ENCODE results near the gene SLAMF7.
"Not testable (repeated sequence)": the region's sequence is repeated elsewhere in the genome, so short reads cannot be mapped to it uniquely, and the experiment has no call there.

SLAMF7 gene

DNA sequence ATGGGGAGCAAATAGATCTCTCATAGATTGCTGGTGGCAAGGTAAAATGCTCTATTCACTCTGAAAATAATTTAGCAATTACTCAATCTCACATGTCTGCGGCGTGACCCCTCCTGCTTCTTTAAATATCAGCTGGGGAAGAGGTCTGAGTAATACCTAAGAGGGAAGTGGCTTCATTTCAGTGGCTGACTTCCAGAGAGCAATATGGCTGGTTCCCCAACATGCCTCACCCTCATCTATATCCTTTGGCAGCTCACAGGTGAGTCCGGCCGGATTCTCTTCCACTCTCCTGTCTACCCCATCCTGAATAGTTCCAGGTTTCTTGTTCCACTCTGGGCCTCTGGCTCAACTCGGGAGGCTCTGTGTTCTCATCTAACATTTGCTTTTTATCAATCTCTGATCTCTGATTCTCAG, at the start of gene SLAMF7:
TSS of gene SLAMF7 (plus strand) at position 150 of the 414 bp plus-strand sequence. CDS start at position 205, 55 bp downstream.
- FAIRE-seq: no peak

DNA sequence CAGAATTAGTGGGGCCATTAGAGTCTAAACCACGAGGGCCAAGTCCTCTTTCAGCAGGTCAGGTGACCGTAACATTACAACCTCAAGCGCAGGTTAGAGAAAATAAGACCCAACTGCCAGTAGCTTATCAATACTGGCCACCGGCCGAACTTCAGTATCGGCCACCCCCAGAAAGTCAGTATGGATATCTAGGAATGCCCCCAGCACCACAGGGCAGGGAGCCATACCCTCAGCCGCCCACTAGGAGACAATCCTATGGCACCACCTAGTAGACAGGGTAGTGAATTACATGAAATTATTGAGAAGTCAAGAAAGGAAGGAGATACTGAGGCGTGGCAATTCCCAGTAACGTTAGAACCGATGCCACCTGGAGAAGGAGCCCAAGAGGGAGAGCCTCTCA, 46.7 kb upstream of the SLAMF7 start:
- FAIRE-seq: not testable (repeated sequence)

DNA sequence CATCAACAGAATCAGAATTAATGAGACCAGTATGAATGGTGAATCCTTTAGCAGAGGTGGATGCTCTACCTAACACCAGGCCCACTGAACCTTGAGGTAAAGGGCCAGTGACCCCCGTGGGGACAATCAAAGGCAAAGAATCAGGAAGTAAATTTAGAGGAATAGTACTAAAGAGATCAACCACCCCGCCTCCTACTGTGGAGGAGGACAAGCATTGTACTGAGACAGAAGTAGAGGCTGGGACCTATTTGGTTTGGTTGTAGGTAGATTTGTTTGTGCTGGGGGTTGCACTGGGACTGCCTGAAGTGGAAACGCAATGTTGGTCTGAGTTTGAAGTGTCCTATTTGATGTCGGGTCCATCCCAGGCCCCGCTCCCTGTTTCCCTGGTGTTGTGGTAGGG, 36.9 kb upstream of the SLAMF7 start:
- no peak for FAIRE-seq

GRCh38 chr1:160704250-160704649, 34.8 kb upstream of the SLAMF7 start:
- FAIRE-seq: no peak

DNA sequence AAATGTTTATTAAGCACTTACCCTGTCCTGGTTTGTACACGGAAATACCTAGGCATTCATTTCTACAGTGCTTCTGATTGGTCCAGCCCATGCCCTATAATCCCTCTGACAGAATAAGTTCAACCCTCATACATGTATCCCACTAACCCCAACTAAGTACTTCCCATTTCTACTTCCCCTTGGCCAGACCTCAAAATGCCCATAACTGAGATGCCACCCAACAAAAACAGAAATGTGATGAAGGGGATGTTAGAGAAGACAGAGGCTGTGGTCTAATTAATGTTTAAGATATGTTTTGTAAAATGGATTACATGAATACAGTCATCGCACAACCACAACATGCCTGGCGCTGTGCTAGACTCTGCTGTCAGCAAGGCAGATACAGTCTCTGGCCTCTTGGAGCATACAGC, 33.8 kb upstream of the SLAMF7 start:
- FAIRE-seq: not testable (repeated sequence)

GRCh38 chr1:160705742-160706141, 33.3 kb upstream of the SLAMF7 start:
- FAIRE-seq: no peak

DNA sequence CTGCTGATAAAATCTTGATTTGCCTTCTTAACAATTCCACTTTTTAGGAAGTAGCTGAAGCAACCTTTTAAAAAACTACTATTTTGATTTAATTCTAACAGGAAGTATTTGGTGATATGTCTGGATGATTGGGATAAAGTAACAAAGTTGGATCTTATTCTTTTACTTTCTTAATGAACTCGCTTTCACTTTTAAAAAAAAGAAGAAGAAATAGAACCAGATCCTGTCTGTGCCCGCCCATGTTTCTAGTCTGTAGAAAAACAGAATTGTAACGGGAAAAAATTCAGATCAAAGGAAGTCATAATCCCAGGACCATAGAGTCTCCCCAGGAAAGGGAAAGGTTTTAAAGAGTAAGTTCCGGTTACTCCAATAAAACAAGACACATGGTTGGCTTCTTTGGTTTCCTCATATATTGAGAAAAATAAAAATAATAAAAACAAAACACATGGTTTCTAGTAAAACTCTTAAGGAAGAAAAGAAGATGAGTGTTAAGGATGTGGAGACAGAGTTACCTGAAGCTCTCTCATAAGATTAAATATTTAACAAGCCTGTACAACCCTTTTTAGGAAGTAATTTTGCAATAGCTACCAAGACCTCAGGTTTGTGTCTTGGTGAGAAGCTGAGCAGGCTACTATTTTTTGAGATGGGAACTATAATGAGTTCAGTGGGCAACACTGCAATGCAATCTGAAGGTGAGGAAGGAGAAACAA, 32.4 kb upstream of the SLAMF7 start:
- FAIRE-seq: no peak

DNA sequence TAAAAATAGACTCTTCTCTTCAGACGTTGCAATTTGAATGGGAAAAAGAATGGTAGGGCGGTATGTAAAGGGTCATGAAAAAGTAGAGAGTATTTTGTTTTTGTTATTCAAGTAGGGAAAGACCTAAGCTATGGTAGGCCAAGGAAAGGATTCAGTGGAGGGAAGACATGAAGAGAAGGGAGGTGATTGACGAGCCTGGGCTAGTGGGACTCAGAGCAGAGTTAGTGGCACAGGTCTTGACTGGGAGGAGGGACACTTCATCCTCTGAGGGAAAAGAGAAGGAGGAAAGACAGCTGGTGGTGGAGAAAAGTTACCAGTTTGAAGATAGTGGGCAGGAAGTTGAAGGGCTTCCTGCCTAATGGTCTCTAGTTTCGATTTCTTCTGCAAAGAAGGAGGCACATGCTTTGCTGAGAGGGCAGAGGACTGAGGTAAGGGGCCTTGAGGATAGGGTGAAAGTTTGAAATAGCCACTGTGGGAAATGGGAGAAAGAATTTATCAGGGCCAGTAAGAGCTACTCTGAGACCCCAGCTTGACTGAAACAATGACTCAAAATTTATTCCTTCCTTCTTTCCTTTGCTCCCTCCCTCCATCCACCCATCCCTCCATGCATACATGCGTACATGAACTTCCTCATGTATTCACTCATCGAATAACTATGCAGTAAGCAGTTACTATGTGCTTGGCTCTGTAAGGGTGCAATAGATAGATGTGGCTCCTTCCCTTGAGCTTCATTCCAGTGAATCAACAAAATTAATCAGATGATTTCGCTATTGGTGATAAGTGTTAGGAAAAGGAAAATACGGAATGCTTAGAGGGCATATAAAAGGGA, 31.6 kb upstream of the SLAMF7 start:
- FAIRE-seq: no peak

DNA sequence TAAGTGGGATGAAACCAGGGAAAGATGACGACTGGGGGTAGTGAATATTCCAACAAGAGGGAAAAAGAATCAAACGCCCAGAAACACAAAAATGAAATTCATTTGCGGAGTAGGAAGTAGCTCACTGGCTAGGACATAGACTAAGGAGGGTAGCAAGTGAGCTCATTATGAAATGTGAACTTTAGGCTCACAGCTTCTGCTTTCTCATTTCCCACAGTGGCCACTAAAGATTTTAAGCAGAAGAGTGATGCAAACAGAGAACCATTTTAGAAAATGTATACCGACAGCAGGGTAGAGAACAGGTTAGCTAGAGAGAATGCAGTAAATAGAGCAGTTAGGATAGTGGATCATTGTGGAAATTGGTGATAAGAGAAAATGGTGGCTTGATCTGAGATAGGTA, 30.9 kb upstream of the SLAMF7 start:
- FAIRE-seq: no peak

DNA sequence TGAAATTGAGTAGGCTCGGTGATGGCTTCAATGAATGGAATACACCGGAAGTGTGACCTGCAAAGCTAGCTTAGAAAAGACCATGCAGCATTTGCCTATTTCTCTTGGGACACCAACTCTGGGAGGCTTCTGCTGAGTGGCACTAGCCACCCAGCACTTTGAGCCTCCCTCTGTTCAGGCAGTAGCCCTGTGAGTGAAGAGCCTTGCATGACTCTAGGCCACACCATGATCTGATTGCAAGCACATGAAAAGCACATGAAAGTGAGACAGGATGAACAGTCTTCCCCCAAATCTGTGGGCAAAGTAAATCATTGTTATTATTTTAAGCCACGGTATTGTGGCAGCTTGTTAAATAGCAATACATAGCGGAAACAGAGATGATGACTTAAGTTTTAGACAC, 30.2 kb upstream of the SLAMF7 start:
- no peak for FAIRE-seq

- no peak for FAIRE-seq
These were observed 29.3 kb upstream of the SLAMF7 start for GRCh38 chr1:160709715-160710114.

DNA sequence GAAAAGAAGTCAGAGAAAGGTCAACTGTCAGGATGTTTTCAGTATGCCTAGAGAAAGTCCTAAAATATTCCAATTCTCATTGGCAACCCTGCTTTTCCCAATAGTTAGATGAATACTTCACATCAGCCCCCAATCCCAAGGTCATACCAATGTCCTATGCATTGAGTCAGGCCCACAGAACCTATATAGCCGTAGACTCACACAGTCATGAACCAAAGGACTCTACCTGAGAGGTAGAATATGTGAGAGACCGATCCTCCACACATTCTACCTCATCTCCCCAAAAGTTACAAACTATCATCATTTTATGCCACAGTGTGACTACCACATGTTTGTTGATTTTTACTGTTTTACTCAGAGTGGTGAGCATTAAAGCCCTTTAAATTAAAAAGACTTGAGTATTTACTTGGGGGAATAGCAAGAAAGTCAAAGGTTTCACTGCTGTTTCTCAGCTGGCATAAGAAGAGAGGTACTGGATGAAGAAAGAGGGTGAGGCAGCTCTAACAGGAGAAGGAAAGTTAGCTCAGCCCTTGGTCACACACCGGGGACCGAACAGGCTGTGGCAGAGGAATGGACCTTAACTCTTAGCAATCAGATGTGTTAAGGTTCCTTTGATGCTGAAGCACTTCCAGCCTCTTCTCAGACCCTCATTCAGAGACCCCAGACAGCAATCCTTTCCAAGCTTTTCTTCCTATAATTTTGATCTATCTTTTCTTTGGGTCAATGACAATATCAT, 28.4 kb upstream of the SLAMF7 start:
- FAIRE-seq: no peak

GRCh38 chr1:160711276-160711601, 27.8 kb upstream of the SLAMF7 start:
- FAIRE-seq: no peak

- FAIRE-seq: no peak
These were observed 27.3 kb upstream of the SLAMF7 start, which contains the start of gene CD48 for GRCh38 chr1:160711602-160712311. Gene CD48 (minus strand): TSS chr1:160711822. CDS start chr1:160711763, 59 bp downstream.

- not testable (repeated sequence) for FAIRE-seq
These were observed 26.4 kb upstream of the SLAMF7 start for GRCh38 chr1:160712525-160713080.

DNA sequence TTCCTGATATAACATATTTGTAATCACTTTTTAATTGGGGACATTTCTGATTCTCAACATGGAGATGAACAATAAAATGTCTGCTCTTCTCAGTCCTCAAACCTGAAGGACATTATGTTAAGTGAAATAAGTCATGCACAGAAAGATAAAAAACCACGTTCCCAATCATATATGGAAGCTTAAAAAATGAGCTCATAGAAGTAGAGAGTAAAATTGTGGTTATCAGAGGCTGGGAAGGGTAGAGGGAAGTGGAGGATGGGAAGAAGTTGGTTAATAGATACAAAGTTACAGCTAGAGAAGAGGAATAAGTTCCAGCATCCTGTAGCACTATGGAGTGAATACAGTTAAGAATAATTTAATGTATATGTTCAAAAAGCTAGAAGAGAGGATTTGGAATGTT, 25.9 kb upstream of the SLAMF7 start:
- no peak for FAIRE-seq

- FAIRE-seq: not testable (repeated sequence)
These were observed 24.9 kb upstream of the SLAMF7 start for GRCh38 chr1:160714034-160714648.

- no peak for FAIRE-seq
These were observed 23.0 kb upstream of the SLAMF7 start for GRCh38 chr1:160716013-160716412.

GRCh38 chr1:160717306-160717705, 21.7 kb upstream of the SLAMF7 start:
- FAIRE-seq: no peak

DNA sequence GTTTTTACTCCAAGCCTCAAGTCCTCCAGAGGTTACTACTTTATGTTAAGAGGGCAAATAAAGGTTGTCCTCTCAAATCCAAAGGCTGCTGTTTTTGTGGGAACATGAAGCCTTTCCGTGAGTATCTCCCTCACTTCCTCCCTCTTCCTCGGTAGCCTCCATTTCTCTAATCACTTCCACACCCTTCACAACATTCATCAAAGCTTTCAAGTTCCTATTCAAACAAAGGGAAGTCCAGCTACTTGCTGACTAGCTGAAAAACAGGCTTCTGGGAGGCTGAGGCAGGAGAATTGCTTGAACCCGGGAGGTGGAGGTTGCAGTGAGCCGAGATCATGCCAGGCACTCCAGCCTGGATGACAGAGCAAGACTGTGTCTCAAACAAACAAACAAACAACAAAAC, 20.8 kb upstream of the SLAMF7 start:
- FAIRE-seq: no peak

DNA sequence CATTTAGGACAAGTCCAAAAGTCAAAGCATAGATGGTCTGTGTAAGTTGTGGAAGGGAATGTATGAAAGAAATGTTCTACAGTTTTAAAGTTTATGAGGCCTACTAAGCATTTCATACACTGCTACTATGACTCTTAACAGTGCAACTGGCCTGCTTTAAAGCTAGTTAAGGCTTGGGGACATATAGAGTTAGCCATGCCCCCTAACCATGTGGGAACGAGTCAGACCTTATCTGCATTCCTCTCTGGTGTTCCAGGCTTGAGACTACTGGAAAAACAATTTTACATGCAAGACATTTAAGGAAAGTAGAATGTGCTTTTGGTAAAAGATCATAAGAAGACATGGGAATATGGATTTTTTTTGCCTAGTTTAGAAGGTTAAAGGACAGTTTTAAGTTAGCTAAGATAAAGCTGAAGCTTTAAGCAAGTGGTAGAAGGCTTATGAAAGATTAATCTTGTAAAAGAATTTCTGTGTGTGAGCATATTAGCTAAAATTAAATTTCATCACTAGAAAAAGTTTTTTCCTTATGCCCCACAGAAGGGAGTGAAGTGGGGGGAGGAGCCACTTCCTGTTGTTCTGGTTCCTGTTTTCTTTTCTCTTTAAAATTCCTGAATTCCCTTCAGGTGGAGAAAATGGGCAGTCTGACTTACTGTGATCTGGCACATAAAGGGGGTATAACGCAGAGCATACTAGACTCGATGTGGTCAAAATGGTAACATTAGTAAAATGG, 18.5 kb upstream of the SLAMF7 start:
- no peak for FAIRE-seq
